22Rv1 (cell line): ENCODE data around the gene KCNV2.
A peak's percentile ranks its signal among the peaks of the same experiment; 100 is the strongest.

Experiments
- H3K27ac ChIP-seq: fragments of 450-650 bp; 2 replicates; pipeline ENCODE4 v1.5.1; 2017
- ZFX ChIP-seq: fragments of 450-650 bp; IDR thresholded peaks from 2 replicates; pipeline ENCODE4 v1.6.1; 2017; ENCODE audit warnings: antibody characterized with exemption, borderline replicate concordance
- TF ChIP-seq, protein P1 (sequence below): fragments of 450-650 bp; IDR thresholded peaks from 2 replicates; pipeline ENCODE4 v1.5.1; 2017; ENCODE audit warnings: mild to moderate bottlenecking

KCNV2 gene

DNA sequence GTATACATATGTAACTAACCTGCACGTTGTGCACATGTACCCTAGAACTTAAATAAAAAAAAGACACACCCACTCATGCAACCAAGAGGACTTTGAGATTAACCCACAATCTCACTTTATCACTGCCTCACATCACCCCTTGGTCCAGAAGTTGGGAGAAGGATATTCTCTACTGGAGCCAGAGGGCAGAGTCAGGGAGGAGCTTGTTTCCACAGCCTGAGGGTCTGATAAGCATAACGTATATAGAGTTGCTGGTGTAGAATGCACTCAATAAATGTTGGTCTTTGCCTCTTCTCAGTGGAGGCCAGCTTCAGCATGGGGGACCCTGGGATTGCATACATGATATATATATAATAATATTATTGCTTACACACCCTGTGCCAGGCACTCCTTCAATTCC, 10.1 kb downstream of the KCNV2 start:
- no peak overlapping the region for H3K27ac ChIP-seq
- no peak for TF ChIP-seq ZFX
- TF ChIP-seq, protein P1, sequence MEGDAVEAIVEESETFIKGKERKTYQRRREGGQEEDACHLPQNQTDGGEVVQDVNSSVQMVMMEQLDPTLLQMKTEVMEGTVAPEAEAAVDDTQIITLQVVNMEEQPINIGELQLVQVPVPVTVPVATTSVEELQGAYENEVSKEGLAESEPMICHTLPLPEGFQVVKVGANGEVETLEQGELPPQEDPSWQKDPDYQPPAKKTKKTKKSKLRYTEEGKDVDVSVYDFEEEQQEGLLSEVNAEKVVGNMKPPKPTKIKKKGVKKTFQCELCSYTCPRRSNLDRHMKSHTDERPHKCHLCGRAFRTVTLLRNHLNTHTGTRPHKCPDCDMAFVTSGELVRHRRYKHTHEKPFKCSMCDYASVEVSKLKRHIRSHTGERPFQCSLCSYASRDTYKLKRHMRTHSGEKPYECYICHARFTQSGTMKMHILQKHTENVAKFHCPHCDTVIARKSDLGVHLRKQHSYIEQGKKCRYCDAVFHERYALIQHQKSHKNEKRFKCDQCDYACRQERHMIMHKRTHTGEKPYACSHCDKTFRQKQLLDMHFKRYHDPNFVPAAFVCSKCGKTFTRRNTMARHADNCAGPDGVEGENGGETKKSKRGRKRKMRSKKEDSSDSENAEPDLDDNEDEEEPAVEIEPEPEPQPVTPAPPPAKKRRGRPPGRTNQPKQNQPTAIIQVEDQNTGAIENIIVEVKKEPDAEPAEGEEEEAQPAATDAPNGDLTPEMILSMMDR = no peak

DNA sequence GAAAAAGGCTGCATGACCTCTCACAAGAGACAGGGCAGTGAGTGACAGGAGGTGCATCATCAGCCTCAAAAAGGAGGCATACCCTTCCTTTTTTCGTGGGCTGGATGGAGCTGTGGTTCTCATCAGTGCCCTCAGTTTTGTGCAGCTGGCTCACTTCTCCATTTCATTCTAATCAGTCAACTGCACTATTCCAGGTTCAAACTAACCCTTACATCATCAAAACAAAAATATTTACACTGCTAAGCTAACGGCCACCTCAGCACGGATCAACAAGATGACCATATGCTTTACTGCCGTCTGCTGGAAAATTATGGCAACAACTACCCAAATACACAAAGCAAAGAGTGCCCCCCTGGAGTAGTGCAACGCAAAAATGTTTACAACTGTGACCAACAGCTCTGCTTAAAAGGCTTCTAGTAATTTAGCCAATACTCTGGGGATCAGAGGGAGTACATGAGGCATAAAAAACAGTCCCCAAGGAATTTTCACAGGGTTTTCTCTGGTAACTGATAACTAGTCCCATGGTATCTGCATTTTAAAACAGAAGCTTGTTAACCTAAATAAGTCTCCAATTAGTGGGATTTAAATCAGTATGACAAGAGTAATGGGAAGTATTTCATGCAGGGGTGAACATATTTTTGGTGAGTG, 10.8 kb downstream of the KCNV2 start:
- TF ChIP-seq, protein P1 = peak; percentile 85
- no peak for TF ChIP-seq ZFX
- no peak overlapping the region for H3K27ac ChIP-seq

DNA sequence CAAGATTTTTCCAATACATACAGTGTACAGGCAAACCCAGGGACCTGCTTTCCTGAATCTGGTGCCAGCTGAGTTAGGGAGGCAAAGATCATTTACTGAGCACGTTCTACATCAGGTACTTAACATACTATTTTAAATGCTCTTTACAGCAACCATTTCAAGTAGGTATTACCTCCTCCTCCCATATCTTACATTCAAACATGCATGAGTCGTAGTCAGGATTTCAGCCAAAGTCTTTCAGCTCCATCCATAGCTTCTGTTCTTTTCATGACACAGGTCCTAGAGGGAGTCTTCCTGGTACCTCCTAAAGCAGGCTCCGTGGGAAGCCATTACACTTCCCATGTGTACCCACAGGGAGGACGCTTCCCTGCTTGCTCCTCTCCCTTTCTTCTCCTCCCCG, 11.7 kb downstream of the KCNV2 start:
- no peak for TF ChIP-seq ZFX
- TF ChIP-seq, protein P1 = no peak
- H3K27ac ChIP-seq = no peak overlapping the region

DNA sequence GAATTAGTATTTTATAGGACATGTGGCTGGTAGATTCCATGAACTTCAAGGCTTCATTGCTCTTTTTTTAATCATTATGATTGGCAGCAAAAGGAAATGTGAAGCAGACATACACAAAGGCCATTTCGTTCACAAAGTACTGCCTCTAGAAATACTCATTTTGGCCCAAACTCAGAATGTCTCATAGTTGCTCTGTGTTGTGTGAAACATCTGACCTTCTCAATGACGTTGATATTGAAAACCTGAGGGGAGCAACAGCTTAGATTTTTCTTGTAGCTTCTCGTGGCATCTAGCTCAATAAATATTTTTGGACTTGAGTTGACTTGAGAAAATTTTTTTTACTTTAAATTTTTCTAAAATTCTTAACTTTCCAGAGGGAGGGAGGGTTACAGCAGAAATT, 12.4 kb downstream of the KCNV2 start:
- H3K27ac ChIP-seq = no peak overlapping the region
- TF ChIP-seq, protein P1 = no peak
- no peak for TF ChIP-seq ZFX

DNA sequence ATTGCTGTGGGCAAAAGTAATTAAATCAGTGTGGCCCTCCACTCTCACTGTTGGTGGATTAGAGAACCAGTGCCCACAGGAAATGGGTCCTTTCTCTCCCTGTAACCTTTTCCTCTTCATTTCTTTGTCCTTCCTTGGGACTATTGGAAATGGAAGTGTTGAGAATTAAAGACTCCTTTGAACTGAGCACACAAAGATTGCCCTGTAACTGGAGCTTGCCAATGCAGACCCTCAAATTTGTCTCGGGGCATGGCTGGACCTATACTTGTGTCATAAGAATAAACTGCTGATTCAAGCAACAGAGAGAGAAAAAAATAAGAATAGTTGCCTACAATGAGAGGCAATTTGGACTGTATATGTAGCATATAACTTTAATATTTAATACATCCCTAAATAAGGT, 13.7 kb downstream of the KCNV2 start:
- H3K27ac ChIP-seq = no peak overlapping the region
- TF ChIP-seq ZFX = no peak
- TF ChIP-seq, protein P1 = no peak

DNA sequence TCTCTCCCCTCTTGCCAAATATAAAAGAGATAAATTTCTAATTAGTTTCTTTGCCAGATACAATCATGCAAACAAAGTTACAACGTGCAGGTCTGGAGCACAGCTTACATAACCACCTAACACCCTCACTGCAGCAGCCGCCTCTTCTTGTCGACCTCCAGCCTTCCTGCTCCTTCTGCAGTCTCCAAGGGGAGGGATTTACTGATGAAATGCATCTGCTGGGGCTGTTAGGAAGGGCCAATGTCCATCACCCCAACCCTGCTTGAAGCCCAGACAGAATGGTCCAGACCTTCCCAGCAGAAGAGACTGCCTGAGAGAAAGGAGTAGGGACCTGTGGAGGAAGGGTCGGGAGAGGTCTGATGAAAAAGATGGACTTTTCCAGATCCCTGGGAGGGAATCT, 15.2 kb downstream of the KCNV2 start:
- TF ChIP-seq, protein P1 = no peak
- TF ChIP-seq ZFX = no peak
- H3K27ac ChIP-seq = no peak overlapping the region

DNA sequence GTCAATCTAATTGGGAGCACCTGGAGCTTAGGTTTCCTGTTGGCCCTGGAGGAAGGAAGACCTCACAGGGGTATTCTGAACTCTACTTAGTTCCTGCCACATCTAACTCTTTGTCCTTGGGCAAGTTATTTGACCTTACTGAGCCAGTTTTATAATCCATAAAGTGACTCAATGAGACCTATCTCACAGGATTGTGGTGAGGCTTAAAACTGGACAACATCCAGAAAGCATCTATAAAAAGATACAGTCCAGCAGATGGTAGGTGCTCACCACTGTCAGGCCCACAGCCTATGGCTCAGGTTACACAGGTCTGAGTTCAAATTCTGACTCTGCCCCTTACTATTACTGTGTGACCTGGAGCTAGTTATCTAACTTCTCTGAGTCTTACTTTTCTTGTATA, 23.3 kb downstream of the KCNV2 start:
- H3K27ac ChIP-seq = no peak overlapping the region
- TF ChIP-seq ZFX = no peak
- TF ChIP-seq, protein P1 = no peak
